AG04449 (cell line): ENCODE results near the gene PIGBOS1.
"Not testable (repeated sequence)": the region's sequence is repeated elsewhere in the genome, so short reads cannot be mapped to it uniquely, and the experiment has no call there.

ENCODE experiments used
- CTCF ChIA-PET: fragments of 350-600 bp; formaldehyde crosslinking; extraction: SDS; loops from one replicate; lab custom pipeline; 2021; ENCODE audit warnings: antibody characterized with exemption; lab: Yijun Ruan, JAX
- POLR2A ChIA-PET: fragments of 400-600, 350-600 bp; formaldehyde crosslinking; extraction: SDS; loops from one replicate; lab custom pipeline; 2020; ENCODE audit warnings: antibody characterized with exemption, inconsistent platforms; lab: Yijun Ruan, JAX
- DNase-seq: peaks from one replicate; pipeline ENCODE4 v3.0.0-alpha.2; 2010; ENCODE audit warnings: low read depth, low spot score
- H3K4me3 ChIP-seq: 2 replicates; pipeline ENCODE4 v1.5.1; 2011; ENCODE audit warnings: low read depth, mild to moderate bottlenecking, control low read depth, low read length
- CTCF ChIP-seq: IDR thresholded peaks from one replicate; pipeline ENCODE4 v1.5.1; 2011; ENCODE audit warnings: mild to moderate bottlenecking, moderate library complexity, low read length, control low read depth, inconsistent platforms; ENCODE audit not compliant: insufficient read depth; ENCODE audit errors: missing control alignments

The PIGBOS1 gene

GRCh38 chr15:55320963-55321362 lies 2.0 kb upstream of the PIGBOS1 start:
- H3K4me3 ChIP-seq = no peak overlapping the region
- no peak for DNase-seq
- POLR2A ChIA-PET = no interaction called here
- CTCF ChIA-PET = no interaction called here
- no peak for TF ChIP-seq CTCF

DNA sequence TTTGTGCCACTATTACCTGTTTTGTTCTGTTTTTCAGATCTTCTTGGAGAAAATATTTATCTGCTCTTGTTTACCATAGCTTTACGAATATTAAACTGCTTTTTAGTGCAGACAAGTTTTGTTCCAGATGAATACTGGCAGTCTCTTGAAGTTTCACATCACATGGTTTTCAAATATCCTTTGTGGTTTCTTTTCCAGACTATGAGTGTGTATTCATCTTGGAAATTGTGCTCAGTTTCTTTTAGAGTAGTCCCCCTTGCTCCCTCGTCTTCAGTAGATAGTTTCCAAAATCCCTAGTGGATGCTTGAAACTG lies 1.3 kb upstream of the PIGBOS1 start:
- peak overlapping the region; percentile 4; the same call in 1 of the 2 replicates for H3K4me3 ChIP-seq
- TF ChIP-seq CTCF = no peak
- DNase-seq = no peak
- POLR2A ChIA-PET = no interaction called here
- CTCF ChIA-PET = interaction anchor here (1.9 to 2.5 kb wide), 3 partner anchors 29 to 119 kb away, joined by 9 to 14 read pairs (median 12); no protein-coding TSS in a partner anchor

DNA sequence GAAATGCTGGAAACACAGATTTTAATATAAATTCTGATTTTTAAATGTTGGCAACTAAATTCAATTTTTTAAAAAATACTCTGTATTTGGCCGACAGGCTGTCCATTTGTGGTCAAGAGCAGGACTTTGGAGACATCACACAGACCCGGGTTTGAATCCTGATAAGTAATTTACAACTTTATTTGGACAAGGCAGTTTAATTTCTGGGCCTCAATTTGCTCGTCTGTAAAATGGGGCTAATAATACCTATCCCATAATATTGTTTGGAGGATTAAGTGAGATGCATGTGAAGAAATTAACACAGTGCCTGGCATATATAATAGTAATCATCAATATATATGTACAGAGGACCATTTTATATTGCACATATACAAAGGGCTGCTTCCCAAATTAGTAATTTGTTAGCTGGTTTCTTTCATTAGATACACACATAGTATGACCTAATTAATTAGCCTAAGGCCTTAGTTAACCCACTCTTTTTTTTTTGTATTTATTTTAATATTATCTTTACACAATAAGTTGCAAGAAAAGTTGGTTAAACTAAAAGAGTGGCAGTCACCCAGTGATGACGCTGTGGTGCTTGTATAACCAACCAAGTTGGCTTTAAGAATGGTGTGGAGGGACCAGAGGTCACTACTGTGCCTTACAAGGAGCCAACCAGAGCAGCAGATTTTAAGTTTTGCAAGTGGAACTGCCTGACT lies 764 bp upstream of the PIGBOS1 start:
- ChIA-PET CTCF (interaction anchor here (0.7 to 2.5 kb wide), 9 partner anchors 12 to 119 kb away, joined by 3 to 14 read pairs (median 3); no protein-coding TSS in a partner anchor), POLR2A (interaction anchor here (0.7 to 1.0 kb wide), 3 partner anchors 22 to 122 kb away, joined by 3 to 4 read pairs (median 3); no protein-coding TSS in a partner anchor)
- TF ChIP-seq CTCF = no peak
- DNase-seq = no peak
- H3K4me3 ChIP-seq = peak overlapping the region; percentile 93

DNA sequence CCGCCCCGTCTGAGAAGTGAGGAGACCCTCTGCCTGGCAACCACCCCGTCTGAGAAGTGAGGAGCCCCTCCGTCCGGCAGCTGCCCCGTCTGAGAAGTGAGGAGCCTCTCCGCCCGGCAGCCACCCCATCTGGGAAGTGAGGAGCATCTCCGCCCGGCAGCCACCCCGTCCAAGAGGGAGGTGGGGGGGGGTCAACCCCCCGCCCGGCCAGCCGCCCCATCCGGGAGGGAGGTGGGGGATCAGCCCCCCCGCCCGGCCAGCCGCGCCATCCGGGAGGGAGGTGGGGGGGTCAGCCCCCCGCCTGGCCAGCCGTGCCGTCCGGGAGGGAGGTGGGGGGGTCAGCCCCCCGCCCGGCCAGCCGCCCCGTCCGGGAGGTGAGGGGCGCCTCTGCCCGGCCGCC lies 16.1 kb downstream of the PIGBOS1 start:
- POLR2A ChIA-PET, H3K4me3 ChIP-seq, DNase-seq, CTCF ChIA-PET: not testable (repeated sequence)

DNA sequence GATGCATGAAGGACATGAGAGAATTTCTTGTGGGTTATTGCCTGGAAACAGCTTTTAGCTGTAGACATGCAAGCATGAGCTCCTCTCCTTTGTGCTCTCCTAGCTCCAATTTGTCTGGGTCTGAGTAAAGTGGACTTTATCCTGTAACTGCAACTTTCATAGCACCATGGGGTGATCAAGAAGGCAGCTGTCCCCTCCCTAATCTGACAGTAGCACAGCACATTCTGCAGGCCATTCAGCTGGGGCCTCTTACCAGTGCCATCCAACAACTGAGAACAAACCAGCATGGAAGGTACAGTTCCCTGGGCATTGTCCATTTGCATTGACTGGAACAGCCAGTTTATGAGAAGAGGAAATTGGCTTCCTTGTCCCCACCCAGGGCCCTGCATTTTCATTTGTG lies 21.6 kb downstream of the PIGBOS1 start:
- DNase-seq = no peak
- POLR2A ChIA-PET = no interaction called here
- CTCF ChIA-PET = no interaction called here
- H3K4me3 ChIP-seq = no peak overlapping the region
- TF ChIP-seq CTCF = no peak

DNA sequence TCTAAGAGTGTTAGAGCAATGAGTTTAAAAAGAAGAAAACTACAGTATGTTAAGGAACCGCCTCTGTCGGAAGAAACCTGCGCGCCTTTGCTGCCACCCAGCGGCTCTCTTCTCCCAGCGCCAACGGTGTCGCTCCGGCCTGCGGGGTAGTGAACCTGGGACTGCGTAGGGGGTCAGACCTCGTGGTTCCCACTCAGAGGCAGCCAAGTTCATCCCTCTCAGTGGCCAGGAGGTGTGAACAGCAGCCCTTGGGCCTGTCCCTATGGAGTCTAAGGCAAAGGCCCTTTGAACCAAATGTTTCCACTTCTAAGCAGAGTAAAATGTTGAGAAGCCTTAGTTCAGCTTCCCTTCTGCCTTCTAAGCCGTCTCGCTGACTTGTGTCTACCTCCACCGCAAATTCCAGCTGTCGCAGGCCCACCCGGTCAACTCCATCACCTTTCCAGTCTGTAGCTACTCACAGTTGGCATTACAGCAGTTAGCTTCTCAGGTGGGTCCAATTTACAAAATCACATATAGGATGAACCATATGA lies 28.3 kb downstream of the PIGBOS1 start:
- ChIA-PET CTCF (interaction anchor here (0.7 to 5.3 kb wide), 21 partner anchors 8 to 149 kb away, joined by 3 to 170 read pairs (median 5); partner anchors contain the start of genes PIGB, PIGBOS1 and RSL24D1), POLR2A (interaction anchor here (0.6 kb wide), 1 partner anchor 49 kb away, joined by 3 read pairs; no protein-coding TSS in a partner anchor)
- peak overlapping the region; percentile 79 for H3K4me3 ChIP-seq
- no peak for DNase-seq
- peak; percentile 91 for TF ChIP-seq CTCF
